A673 (cell line): ENCODE data around the gene FBLN2. TPM values are rescaled to one million over a fixed set of nuclear protein-coding genes. Genes with fewer than 3 reads are reported as not detected.

Source experiments
- BruUV-seq: library from RNA; stranded (reverse); fragments of 400-500 nt; replicated peaks from 2 replicates; lab custom pipeline; 2021; lab: Mats Ljungman, UMichigan
- CTCF ChIA-PET: fragments of 300-600 bp; sonication (Branson Sonifier 250); formaldehyde crosslinking; loops from one replicate; lab custom pipeline; 2022; ENCODE audit warnings: antibody characterized with exemption; lab: Charles Lee
- POLR2A ChIA-PET: fragments of 300-600 bp; sonication (Branson Sonifier 250); formaldehyde crosslinking; loops from one replicate; lab custom pipeline; 2022; ENCODE audit warnings: antibody characterized with exemption; ENCODE audit not compliant: low non-redundant PET; lab: Charles Lee
- DNase-seq: peaks from one replicate; pipeline ENCODE4 v3.0.0-alpha.2; 2015; ENCODE audit warnings: low spot score
- H3K27ac ChIP-seq: fragments of 200-600 bp; sonication (generic); 2 replicates; pipeline ENCODE4 v1.5.1; 2016; ENCODE audit warnings: mixed run types, low read depth, mild to moderate bottlenecking, mixed read lengths, antibody characterized with exemption, low read length; ENCODE audit not compliant: poor library complexity, severe bottlenecking
- H3K27me3 ChIP-seq: fragments of 200-600 bp; sonication (generic); replicated peaks from 2 replicates; pipeline ENCODE4 v1.6.1; 2017; ENCODE audit warnings: mixed run types, low read depth, mild to moderate bottlenecking, mixed read lengths, antibody characterized with exemption, low read length; ENCODE audit not compliant: insufficient read depth, poor library complexity
- H3K36me3 ChIP-seq: fragments of 200-600 bp; sonication (generic); 2 replicates; pipeline ENCODE4 v1.6.1; 2016; ENCODE audit warnings: mixed run types, mild to moderate bottlenecking, mixed read lengths, antibody characterized with exemption, low read length; ENCODE audit not compliant: insufficient read depth, poor library complexity, severe bottlenecking
- H3K4me1 ChIP-seq: fragments of 200-600 bp; sonication (generic); 2 replicates; pipeline ENCODE4 v1.6.1; 2017; ENCODE audit warnings: mixed run types, mild to moderate bottlenecking, mixed read lengths, antibody characterized with exemption, low read length; ENCODE audit not compliant: insufficient read depth, poor library complexity, severe bottlenecking
- H3K4me3 ChIP-seq: fragments of 200-600 bp; sonication (generic); 2 replicates; pipeline ENCODE4 v1.5.1; 2016; ENCODE audit warnings: low read depth, mixed run types, mild to moderate bottlenecking, mixed read lengths, low read length; ENCODE audit not compliant: poor library complexity, severe bottlenecking
- H3K9me3 ChIP-seq: fragments of 200-600 bp; sonication (generic); 2 replicates; pipeline ENCODE4 v1.6.1; 2016; ENCODE audit warnings: mixed run types, low read depth, mild to moderate bottlenecking, mixed read lengths, antibody characterized with exemption, low read length; ENCODE audit not compliant: poor library complexity, severe bottlenecking
- EZH2 ChIP-seq: fragments of 200-600 bp; sonication (generic); IDR thresholded peaks from 2 replicates; pipeline ENCODE4 v1.6.1; 2017; ENCODE audit warnings: borderline replicate concordance, low read depth, mild to moderate bottlenecking, mixed read lengths, antibody characterized with exemption, low read length; ENCODE audit not compliant: poor library complexity, severe bottlenecking
- intact Hi-C: fragments of 100-400 bp; cut with micrococcal nuclease; formaldehyde crosslinking; loops from one replicate; pipeline ENCODE4 v1.10.0; 2022; ENCODE audit not compliant: unreplicated experiment
- total RNA-seq: library from RNA; stranded (reverse); gene quantifications from 2 replicates; pipeline ENCODE4 v1.2.3, GENCODE V29; 2021
- TF ChIP-seq, protein P1 (sequence below): fragments of 300-800, 200-600 bp; sonication (generic); conservative IDR thresholded peaks from 2 replicates; pipeline ENCODE4 v1.5.1; 2017; ENCODE audit warnings: low read depth, mild to moderate bottlenecking, antibody characterized with exemption, low read length, moderate library complexity, mixed read lengths

The FBLN2 gene
- total RNA-seq, 1 experiment from 2014 or later: 0.71 TPM

DNA sequence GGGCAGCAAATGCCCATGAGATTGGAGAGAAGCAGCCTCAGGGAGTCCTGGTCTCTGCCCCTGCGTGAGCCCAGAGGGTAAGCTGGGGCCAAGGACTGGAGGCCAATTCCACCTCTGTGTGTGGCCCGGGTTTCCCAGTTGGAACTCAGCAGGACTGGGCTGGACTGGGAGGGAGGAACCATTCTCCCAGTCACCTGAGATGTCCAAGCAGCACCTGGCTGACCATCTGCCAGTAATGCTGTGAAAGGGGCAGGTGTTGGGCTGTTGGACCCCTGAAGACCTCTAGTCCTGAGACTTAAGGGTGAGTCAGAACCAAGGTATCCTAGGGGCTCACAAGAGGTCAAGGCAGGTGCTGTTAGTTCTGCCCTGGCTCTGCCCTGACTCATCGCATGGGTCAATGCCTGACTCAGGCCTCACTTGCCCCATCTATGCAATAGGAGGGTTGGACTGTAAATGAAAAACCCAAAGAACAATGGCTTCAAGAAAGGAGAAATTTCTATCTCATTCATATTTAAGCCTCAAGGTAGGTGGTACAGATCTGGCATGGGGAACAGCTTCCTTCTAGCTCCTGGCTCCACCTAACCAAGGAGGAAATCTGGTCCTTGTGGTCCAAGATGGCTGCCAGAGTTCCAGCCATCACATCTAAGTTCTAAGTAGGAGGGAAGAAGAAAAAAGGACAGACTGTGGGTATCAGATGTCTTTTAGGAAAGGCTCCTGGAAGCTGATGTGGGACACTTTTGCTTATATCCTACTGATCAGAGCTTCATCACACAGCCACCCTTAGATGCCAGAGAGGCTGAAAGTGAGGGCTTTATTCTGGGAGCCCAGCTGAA is 111.3 kb downstream of the FBLN2 start:
- no peaks in the 10 kb centered on the region for H3K4me1 ChIP-seq
- H3K9me3 ChIP-seq: no peaks in the 10 kb centered on the region
- no peaks in the 10 kb centered on the region for H3K36me3 ChIP-seq
- peaks cover 29% of the 10 kb centered on the region for H3K27me3 ChIP-seq
- ChIA-PET CTCF (no interaction called here), POLR2A (no interaction called here)
- no TSS peak for BruUV-seq
- intact Hi-C loops: no loop called here
- DNase-seq: no peak
- TF ChIP-seq, protein P1, sequence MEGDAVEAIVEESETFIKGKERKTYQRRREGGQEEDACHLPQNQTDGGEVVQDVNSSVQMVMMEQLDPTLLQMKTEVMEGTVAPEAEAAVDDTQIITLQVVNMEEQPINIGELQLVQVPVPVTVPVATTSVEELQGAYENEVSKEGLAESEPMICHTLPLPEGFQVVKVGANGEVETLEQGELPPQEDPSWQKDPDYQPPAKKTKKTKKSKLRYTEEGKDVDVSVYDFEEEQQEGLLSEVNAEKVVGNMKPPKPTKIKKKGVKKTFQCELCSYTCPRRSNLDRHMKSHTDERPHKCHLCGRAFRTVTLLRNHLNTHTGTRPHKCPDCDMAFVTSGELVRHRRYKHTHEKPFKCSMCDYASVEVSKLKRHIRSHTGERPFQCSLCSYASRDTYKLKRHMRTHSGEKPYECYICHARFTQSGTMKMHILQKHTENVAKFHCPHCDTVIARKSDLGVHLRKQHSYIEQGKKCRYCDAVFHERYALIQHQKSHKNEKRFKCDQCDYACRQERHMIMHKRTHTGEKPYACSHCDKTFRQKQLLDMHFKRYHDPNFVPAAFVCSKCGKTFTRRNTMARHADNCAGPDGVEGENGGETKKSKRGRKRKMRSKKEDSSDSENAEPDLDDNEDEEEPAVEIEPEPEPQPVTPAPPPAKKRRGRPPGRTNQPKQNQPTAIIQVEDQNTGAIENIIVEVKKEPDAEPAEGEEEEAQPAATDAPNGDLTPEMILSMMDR: no peak
- no peak for TF ChIP-seq EZH2
- H3K27ac ChIP-seq: no peak overlapping the region
- H3K4me3 ChIP-seq: no peak overlapping the region

DNA sequence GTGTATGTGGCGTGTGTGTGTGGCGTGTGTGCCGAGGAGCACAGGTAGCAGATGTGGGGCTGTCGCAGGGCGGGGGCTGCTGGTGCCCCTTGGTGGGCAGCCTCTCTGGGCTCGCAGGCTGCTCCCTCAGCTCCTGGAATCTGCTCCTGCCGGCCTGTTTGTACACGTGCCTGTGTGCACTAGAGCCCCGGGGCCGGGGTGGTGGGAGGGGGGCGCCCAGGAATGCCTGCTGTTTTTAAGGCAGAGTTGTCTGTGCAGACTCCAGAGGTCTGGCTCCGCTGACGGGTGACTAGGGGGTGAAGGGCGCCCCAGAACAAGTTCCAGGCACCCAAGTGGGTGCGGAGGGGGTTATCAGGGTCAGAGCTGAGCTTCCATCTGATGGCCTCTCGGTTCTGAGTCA is 112.2 kb downstream of the FBLN2 start:
- Histone ChIP-seq H3K9me3 (no peaks in the 10 kb centered on the region), H3K27me3 (peaks cover 21% of the 10 kb centered on the region), H3K36me3 (no peaks in the 10 kb centered on the region), H3K4me3 (no peak overlapping the region), H3K4me1 (no peaks in the 10 kb centered on the region), H3K27ac (no peak overlapping the region)
- POLR2A ChIA-PET: no interaction called here
- intact Hi-C loops: no loop called here
- DNase-seq: no peak
- BruUV-seq: no TSS peak
- TF ChIP-seq, protein P1: no peak
- no peak for TF ChIP-seq EZH2
- CTCF ChIA-PET: no interaction called here

DNA sequence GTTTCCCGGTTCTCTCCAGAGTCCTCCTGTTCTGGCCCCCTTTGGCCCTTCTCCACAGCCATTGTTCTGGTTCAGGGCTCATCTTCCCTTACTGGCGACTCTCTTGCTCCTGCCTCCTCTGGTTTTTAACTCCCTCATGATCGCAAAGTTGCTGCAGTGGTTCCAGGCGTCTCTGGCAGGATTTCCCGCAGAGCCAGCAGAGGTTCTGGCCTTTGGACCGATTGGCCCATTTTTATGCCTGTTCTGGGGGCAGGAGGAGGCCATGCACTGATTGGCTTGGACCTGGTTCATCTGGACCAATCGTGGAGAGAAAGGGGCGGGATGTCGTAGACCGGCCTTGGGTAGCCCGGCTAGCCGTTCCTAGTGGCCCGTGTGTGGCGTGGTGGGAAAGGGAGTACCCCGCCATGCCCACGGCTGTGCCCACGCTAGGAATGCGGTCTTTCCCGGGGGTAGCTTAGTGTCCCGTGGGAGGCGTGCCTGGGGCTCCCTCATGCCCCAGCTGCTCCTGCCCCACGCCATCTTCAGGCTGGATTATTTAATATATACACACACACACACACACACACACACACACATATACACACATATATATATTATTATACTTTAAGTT is 113.4 kb downstream of the FBLN2 start:
- intact Hi-C loops: no loop called here
- Histone ChIP-seq H3K4me3 (no peak overlapping the region), H3K36me3 (no peaks in the 10 kb centered on the region), H3K9me3 (no peaks in the 10 kb centered on the region), H3K4me1 (no peaks in the 10 kb centered on the region), H3K27me3 (peaks cover 17% of the 10 kb centered on the region), H3K27ac (no peak overlapping the region)
- BruUV-seq: no TSS peak
- no peak for DNase-seq
- TF ChIP-seq, protein P1: no peak
- CTCF ChIA-PET: no interaction called here
- POLR2A ChIA-PET: no interaction called here
